HL-60 (cell line): ENCODE measurements around the gene GRM8.

Experiments
- CTCF ChIP-seq: IDR thresholded peaks from one replicate; pipeline ENCODE4 v1.5.1; 2011; ENCODE audit warnings: low read length, control low read depth, inconsistent platforms; ENCODE audit not compliant: insufficient read depth
- GABPA ChIP-seq: IDR thresholded peaks from 2 replicates; pipeline ENCODE4 v1.6.1; 2012; ENCODE audit warnings: low read depth
- POLR2AphosphoS5 ChIP-seq: IDR thresholded peaks from 2 replicates; pipeline ENCODE4 v1.6.1; 2012; ENCODE audit warnings: low read depth
- REST ChIP-seq: IDR thresholded peaks from 2 replicates; pipeline ENCODE4 v1.6.1; 2012; ENCODE audit warnings: low read depth; ENCODE audit not compliant: insufficient replicate concordance
- SPI1 ChIP-seq: IDR thresholded peaks from 2 replicates; pipeline ENCODE4 v1.6.1; 2012; ENCODE audit warnings: low read depth, mild to moderate bottlenecking, borderline replicate concordance

GRCh38 chr7:127137146-127137545, 115.6 kb downstream of the GRM8 start:
- TF ChIP-seq CTCF = no peak
- no peak for TF ChIP-seq REST
- no peak for TF ChIP-seq POLR2AphosphoS5
- no peak for TF ChIP-seq GABPA
- no peak for TF ChIP-seq SPI1
